RWPE1 (cell line): Measurements from ENCODE around the gene RAMP3.

Experiments
- CTCF ChIA-PET: fragments of 350-600 bp; sonication (Branson Sonifier 250); formaldehyde crosslinking; extraction: SDS; loops from one replicate; lab custom pipeline; 2021; lab: Yijun Ruan, JAX
- POLR2A ChIA-PET: fragments of 400-600 bp; formaldehyde crosslinking; extraction: SDS; loops from one replicate; lab custom pipeline; 2020; ENCODE audit warnings: antibody characterized with exemption; ENCODE audit not compliant: low non-redundant PET; lab: Yijun Ruan, JAX
- DNase-seq: peaks from one replicate; pipeline ENCODE4 v3.0.0; 2012; ENCODE audit warnings: low spot score
- H3K27ac ChIP-seq: fragments of 450-650 bp; 2 replicates; pipeline ENCODE4 v1.5.1; 2017
- TF ChIP-seq, protein P1 (sequence below): fragments of 450-650 bp; conservative IDR thresholded peaks from 2 replicates; pipeline ENCODE4 v1.5.1; 2017; ENCODE audit warnings: low read depth, mild to moderate bottlenecking

The RAMP3 gene

GRCh38 chr7:45217358-45217757 is 59.8 kb downstream of the RAMP3 start:
- ChIA-PET POLR2A (no interaction called here), CTCF (interaction anchor here (0.5 to 1.8 kb wide), 7 partner anchors 15 to 925 kb away, joined by 3 to 7 read pairs (median 4); no protein-coding TSS in a partner anchor)
- peak; percentile 34 for DNase-seq
- TF ChIP-seq, protein P1, sequence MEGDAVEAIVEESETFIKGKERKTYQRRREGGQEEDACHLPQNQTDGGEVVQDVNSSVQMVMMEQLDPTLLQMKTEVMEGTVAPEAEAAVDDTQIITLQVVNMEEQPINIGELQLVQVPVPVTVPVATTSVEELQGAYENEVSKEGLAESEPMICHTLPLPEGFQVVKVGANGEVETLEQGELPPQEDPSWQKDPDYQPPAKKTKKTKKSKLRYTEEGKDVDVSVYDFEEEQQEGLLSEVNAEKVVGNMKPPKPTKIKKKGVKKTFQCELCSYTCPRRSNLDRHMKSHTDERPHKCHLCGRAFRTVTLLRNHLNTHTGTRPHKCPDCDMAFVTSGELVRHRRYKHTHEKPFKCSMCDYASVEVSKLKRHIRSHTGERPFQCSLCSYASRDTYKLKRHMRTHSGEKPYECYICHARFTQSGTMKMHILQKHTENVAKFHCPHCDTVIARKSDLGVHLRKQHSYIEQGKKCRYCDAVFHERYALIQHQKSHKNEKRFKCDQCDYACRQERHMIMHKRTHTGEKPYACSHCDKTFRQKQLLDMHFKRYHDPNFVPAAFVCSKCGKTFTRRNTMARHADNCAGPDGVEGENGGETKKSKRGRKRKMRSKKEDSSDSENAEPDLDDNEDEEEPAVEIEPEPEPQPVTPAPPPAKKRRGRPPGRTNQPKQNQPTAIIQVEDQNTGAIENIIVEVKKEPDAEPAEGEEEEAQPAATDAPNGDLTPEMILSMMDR, result peak; percentile 41
- H3K27ac ChIP-seq, result no peak overlapping the region

GRCh38 chr7:45219130-45219529 is 61.5 kb downstream of the RAMP3 start:
- POLR2A ChIA-PET, result no interaction called here
- DNase-seq, result no peak
- H3K27ac ChIP-seq, result no peak overlapping the region
- CTCF ChIA-PET, result no interaction called here
- TF ChIP-seq, protein P1, result no peak

DNA sequence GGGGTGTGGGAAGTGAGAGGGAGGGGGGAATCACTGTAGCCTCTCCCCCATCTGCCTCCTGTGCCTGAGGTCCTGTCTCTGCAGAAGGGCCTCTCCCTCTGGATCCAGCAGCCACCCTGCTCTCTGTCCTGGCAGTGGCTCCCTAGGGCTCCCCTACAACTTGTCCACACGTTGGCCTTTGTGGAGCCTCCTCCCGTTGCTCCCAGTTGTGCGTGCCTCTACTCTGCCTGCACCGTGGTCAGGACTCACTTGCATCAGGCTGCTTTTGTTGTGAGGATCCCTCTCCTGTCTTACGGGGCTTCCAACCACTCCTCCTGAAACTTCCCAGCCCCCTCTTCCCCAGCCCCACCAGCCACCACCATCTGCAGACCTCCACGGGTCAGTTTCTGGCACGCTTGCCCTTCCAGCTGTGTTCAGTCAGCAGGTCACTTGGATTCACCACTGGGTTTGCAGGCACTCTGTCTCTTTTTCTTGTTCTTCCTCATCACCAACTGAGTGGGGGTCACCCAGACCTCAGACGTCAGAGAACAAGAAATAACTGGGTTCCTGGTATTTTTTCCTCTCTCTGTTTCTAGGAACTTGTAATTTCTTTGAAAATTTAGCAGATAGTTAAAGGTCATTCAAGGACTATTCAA is 62.3 kb downstream of the RAMP3 start:
- H3K27ac ChIP-seq, result no peak overlapping the region
- POLR2A ChIA-PET, result no interaction called here
- CTCF ChIA-PET, result no interaction called here
- DNase-seq, result no peak
- TF ChIP-seq, protein P1, result no peak

- CTCF ChIA-PET, result interaction anchor here (0.6 kb wide), 1 partner anchor 308 kb away, joined by 4 read pairs; no protein-coding TSS in a partner anchor
- TF ChIP-seq, protein P1, result no peak
- no peak overlapping the region for H3K27ac ChIP-seq
- POLR2A ChIA-PET, result no interaction called here
- no peak for DNase-seq
These were observed 63.4 kb downstream of the RAMP3 start for GRCh38 chr7:45220846-45221618.

GRCh38 chr7:45221896-45222604 is 64.5 kb downstream of the RAMP3 start:
- TF ChIP-seq, protein P1, result no peak
- H3K27ac ChIP-seq, result no peak overlapping the region
- CTCF ChIA-PET, result no interaction called here
- POLR2A ChIA-PET, result no interaction called here
- DNase-seq, result no peak

DNA sequence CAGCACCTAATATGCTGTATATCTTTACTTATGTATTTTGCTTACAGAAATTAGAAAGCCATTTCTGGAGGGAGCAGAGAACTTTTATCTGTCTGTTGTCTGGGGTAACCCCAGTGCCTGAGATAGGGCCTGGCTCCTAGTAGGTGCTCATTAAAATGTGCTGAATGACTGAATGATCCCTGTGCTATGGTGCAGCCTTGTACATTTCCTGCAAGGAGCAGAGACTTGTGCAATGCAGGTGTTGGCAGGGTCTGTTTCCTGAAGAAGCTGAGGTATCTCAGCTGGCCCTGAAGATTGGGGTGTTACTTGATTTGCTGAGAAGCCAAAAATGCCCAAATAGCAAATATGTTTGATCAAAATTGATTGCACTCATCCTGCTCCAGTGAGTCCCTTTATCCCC is 65.5 kb downstream of the RAMP3 start:
- POLR2A ChIA-PET, result no interaction called here
- H3K27ac ChIP-seq, result no peak overlapping the region
- no peak for DNase-seq
- CTCF ChIA-PET, result no interaction called here
- TF ChIP-seq, protein P1, result no peak
